ENCODE measurements around the gene ANKRD11. TPM values are rescaled to one million over a fixed set of nuclear protein-coding genes. Genes with fewer than 3 reads are reported as not detected.

The ANKRD11 gene
- total and polyA plus RNA-seq, 3 experiments from 2014 or later, result 39.8 to 150 (median 130) TPM

DNA sequence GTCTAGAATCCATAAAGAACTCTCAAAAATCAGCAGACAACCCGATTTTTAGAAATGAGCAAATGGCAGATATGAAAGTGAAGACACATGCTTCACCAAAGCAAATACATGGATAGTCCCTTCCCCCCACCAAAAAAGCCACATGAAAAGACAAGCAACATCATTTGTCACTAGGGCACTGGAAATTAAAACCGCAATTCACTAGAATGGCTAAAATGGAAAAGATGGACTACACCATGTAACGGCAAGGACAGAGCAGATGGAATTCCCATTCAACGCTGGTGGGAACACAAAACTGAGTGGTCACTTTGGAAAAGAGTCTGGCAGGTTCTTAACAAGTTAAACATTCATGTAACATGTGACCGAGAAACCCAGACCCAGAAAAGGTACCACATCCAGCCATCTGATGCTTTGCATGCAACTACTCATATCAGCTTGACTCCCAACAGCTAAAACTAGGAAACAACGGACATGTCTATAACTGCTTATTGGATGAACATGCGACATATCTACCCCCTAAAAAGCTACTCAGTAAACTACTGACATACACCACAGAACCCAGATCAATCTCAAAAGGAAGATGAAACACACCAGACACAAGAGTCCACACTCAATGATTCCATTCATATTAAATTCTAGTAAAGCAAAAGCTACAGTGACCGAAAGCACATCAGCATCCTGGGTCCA, 140.3 kb downstream of the ANKRD11 start:
- H3K9me3 ChIP-seq (ENCODE audit: low read length), result no peaks in the 10 kb centered on the region
- H3K4me3 Mint-ChIP-seq, result peak overlapping the region in 6 of 7 donors; percentile 3 to 42 (median 18)
- no peak overlapping the region for H3K27ac ChIP-seq (ENCODE audit: low read depth, low read length)
- ChIA-PET CTCF (no interaction called here), POLR2A (no interaction called here)
- H3K27me3 Mint-ChIP-seq, result no peaks in the 10 kb centered on the region
- H3K9me3 Mint-ChIP-seq, result no peaks in the 10 kb centered on the region
- peaks cover 59% of the 10 kb centered on the region for H3K4me1 ChIP-seq (ENCODE audit: insufficient read depth, low read length)
- no peaks in the 10 kb centered on the region for H3K36me3 ChIP-seq (ENCODE audit: insufficient read depth, low read length)
- H3K4me3 ChIP-seq (ENCODE audit: low read length), result no peak overlapping the region
- H3K27ac Mint-ChIP-seq, result peak overlapping the region; percentile 13 to 96 (median 68)
- DNase-seq, result peak in 1 of 5 donors; percentile 9
- no peaks in the 10 kb centered on the region for H3K27me3 ChIP-seq (ENCODE audit: insufficient read depth, low read length, poor library complexity, severe bottlenecking)
- H3K4me1 Mint-ChIP-seq, result peaks cover 80 to 94% (median 94%) of the 10 kb centered on the region in 3 donors
- H3K36me3 Mint-ChIP-seq, result peaks cover 0 to 40% (median 5%) of the 10 kb centered on the region in 3 donors

DNA sequence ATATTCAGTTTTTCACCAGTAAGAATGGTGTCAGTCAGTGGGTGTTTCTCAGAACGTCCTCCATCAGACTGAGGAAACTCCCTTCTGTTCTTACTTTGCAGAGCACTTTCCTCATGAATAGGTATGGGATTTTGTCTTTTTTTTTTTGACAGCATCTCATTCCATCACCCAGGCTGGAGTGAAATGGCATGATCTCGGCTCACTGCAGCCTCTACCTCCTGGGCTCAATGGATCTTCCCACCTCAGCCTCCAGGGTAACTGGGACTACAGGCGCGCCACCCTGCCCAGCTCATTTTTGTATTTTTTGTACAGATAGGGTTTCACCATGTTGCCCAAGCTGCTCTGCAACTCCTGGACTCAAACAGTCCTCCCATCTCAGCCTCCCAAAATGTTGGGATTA, 142.6 kb downstream of the ANKRD11 start:
- peaks cover 48% of the 10 kb centered on the region for H3K4me1 ChIP-seq (ENCODE audit: insufficient read depth, low read length)
- peak overlapping the region in 1 of 7 donors; percentile 32 for H3K4me3 Mint-ChIP-seq
- peak overlapping the region in 3 of 8 donors; percentile 3 to 17 (median 4) for H3K27ac Mint-ChIP-seq

DNA sequence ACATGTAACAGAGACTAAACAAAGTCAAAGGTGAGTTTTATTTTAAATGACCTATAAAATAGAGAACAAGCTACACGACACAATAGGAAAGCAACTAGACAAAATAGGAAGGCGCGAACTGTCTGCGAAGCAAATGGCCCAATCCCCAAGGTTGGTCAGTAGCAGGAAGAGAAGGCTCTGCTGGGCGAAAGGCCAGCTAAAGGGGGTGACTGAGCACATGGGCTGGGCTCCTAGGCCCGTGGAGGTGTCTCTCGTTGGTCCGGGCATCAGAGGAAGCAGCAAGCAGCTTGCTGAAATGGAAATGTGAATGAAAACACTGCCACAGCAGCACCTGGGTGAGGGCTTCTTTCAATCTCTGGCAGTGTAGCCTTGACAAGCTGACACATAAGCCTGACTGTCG, 143.5 kb downstream of the ANKRD11 start:
- Histone ChIP-seq H3K4me3 (ENCODE audit: low read length) (no peak overlapping the region), H3K9me3 (ENCODE audit: low read length) (no peaks in the 10 kb centered on the region), H3K27me3 (ENCODE audit: insufficient read depth, low read length, poor library complexity, severe bottlenecking) (no peaks in the 10 kb centered on the region), H3K36me3 (ENCODE audit: insufficient read depth, low read length) (no peaks in the 10 kb centered on the region), H3K27ac (ENCODE audit: low read depth, low read length) (no peak overlapping the region), H3K4me1 (ENCODE audit: insufficient read depth, low read length) (peaks cover 44% of the 10 kb centered on the region)
- Mint-ChIP-seq H3K4me1 (peaks cover 78 to 96% (median 94%) of the 10 kb centered on the region in 3 donors), H3K27me3 (no peaks in the 10 kb centered on the region), H3K4me3 (no peak overlapping the region), H3K27ac (peak overlapping the region in 4 of 8 donors; percentile 63 to 80 (median 80)), H3K36me3 (peaks cover 0 to 39% (median 5%) of the 10 kb centered on the region in 3 donors), H3K9me3 (no peaks in the 10 kb centered on the region)
- peak in 1 of 5 donors; percentile 7 for DNase-seq
- ChIA-PET POLR2A (no interaction called here), CTCF (interaction anchor here (1.1 kb wide), 1 partner anchor 62 kb away, joined by 3 read pairs; no protein-coding TSS in a partner anchor)

More for the DNA sequence above, 142.6 kb downstream of the ANKRD11 start:
- POLR2A ChIA-PET, result no interaction called here
- no peak overlapping the region for H3K4me3 ChIP-seq (ENCODE audit: low read length)
- no peak for DNase-seq
- H3K9me3 Mint-ChIP-seq, result no peaks in the 10 kb centered on the region
- H3K27me3 Mint-ChIP-seq, result no peaks in the 10 kb centered on the region
- no peaks in the 10 kb centered on the region for H3K9me3 ChIP-seq (ENCODE audit: low read length)
- H3K36me3 Mint-ChIP-seq, result peaks cover 0 to 43% (median 5%) of the 10 kb centered on the region in 3 donors
- CTCF ChIA-PET, result no interaction called here
- no peak overlapping the region for H3K27ac ChIP-seq (ENCODE audit: low read depth, low read length)
- no peaks in the 10 kb centered on the region for H3K36me3 ChIP-seq (ENCODE audit: insufficient read depth, low read length)
- H3K27me3 ChIP-seq (ENCODE audit: insufficient read depth, low read length, poor library complexity, severe bottlenecking), result no peaks in the 10 kb centered on the region
- peaks cover 80 to 97% (median 95%) of the 10 kb centered on the region in 3 donors for H3K4me1 Mint-ChIP-seq

DNA sequence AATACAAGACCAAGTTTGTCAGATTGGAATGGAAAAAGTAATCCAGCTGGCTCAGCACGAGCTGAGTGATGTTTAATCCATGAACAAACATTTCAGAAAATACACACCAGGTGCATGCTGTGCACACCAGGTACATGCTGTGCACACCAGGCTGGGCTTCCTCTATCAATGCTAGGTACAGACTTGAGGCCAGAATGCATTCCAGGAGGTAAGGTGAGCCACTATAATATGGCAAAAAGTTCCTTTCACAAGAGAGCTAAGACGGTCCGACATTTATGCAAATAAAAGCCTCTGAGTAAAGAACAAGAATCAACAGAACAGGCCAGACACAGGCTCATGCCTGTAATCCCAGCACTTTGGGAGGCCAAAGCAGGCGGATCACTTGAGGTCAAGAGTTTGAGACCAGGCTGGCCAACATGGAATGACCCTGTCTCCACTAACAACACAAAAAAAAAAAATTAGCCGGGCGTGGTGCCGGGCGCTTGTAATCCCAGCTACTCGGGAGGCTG, 144.7 kb downstream of the ANKRD11 start:
- Histone ChIP-seq H3K27ac (ENCODE audit: low read depth, low read length) (no peak overlapping the region), H3K4me3 (ENCODE audit: low read length) (no peak overlapping the region), H3K4me1 (ENCODE audit: insufficient read depth, low read length) (peaks cover 44% of the 10 kb centered on the region), H3K9me3 (ENCODE audit: low read length) (no peaks in the 10 kb centered on the region), H3K36me3 (ENCODE audit: insufficient read depth, low read length) (no peaks in the 10 kb centered on the region), H3K27me3 (ENCODE audit: insufficient read depth, low read length, poor library complexity, severe bottlenecking) (no peaks in the 10 kb centered on the region)
- Mint-ChIP-seq H3K9me3 (no peaks in the 10 kb centered on the region), H3K36me3 (peaks cover 0 to 28% (median 5%) of the 10 kb centered on the region in 3 donors), H3K27me3 (no peaks in the 10 kb centered on the region), H3K4me1 (peaks cover 75 to 96% (median 94%) of the 10 kb centered on the region in 3 donors), H3K4me3 (no peak overlapping the region), H3K27ac (peak overlapping the region in 2 of 8 donors; percentile 2 to 24)
- no peak for DNase-seq
- CTCF ChIA-PET, result interaction anchor here (1.1 kb wide), 1 partner anchor 64 kb away, joined by 3 read pairs; no protein-coding TSS in a partner anchor
- POLR2A ChIA-PET, result no interaction called here

DNA sequence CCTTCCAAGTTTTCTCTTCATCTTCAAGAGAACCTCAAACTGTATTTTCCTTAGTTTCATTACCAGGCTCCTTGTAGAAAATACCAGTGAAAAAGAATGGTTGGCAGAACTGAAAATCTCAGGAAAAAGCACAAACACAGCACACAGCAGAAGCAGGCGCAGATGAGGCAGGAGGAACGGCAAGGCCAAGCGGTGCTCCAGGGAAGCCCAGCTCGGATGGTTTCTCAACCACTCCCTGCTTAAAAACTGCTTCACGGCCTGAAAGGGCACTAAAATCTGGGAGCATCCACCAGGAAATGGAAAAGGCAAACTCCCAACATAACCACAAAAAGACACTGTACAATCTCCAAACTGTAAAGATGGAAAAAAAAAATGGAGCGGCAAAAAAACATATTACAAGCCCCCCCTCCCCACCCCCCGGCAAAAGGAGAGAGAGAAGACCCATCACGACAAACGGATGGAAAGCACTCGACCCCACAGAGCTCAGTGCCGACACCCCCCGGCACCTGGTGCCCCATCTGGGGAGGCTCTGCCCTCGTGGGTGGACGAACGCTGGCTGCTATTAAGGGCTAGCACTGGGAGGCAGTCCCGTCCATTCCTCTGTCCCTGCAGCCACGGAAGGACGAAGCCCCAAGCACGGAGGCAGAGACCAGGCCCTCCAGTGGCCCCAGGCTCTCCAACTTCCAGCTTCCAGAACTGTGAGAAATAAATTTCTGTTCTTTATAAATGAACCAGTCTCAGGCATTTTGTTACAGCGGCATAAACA, 145.3 kb downstream of the ANKRD11 start:
- peak overlapping the region in 2 of 8 donors; percentile 5 to 24 for H3K27ac Mint-ChIP-seq
- DNase-seq, result peak in 1 of 5 donors; percentile 15
- POLR2A ChIA-PET, result no interaction called here
- CTCF ChIA-PET, result no interaction called here
- no peaks in the 10 kb centered on the region for H3K27me3 Mint-ChIP-seq
- peaks cover 0 to 25% (median 2%) of the 10 kb centered on the region in 3 donors for H3K36me3 Mint-ChIP-seq
- no peaks in the 10 kb centered on the region for H3K9me3 ChIP-seq (ENCODE audit: low read length)
- no peaks in the 10 kb centered on the region for H3K9me3 Mint-ChIP-seq
- H3K4me3 ChIP-seq (ENCODE audit: low read length), result no peak overlapping the region
- peaks cover 39% of the 10 kb centered on the region for H3K4me1 ChIP-seq (ENCODE audit: insufficient read depth, low read length)
- H3K4me1 Mint-ChIP-seq, result peaks cover 74 to 96% (median 94%) of the 10 kb centered on the region in 3 donors
- H3K4me3 Mint-ChIP-seq, result peak overlapping the region in 1 of 7 donors; percentile 31
- no peak overlapping the region for H3K27ac ChIP-seq (ENCODE audit: low read depth, low read length)
- H3K36me3 ChIP-seq (ENCODE audit: insufficient read depth, low read length), result no peaks in the 10 kb centered on the region
- H3K27me3 ChIP-seq (ENCODE audit: insufficient read depth, low read length, poor library complexity, severe bottlenecking), result no peaks in the 10 kb centered on the region

DNA sequence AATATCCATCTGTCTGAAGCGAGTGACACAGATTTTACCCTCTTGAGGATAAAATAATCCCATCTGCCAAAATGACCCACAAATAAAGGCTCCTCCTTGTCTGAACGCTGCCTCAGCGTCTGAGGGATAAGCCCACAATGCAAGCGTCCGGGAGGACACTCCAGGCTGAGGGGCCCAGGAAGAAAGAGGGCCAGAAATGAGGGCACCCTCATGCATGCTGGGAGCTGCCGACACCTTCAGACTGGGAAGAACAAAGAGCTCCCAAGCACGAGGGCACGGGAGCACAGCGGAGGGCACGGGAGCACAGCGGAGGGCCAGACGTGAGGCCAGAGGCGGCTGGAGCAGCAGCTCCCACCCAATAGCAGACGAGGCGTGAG, 145.9 kb downstream of the ANKRD11 start:
- Mint-ChIP-seq H3K27me3 (no peaks in the 10 kb centered on the region), H3K36me3 (peaks cover 0 to 28% (median 2%) of the 10 kb centered on the region in 3 donors), H3K4me1 (peaks cover 72 to 95% (median 93%) of the 10 kb centered on the region in 3 donors), H3K4me3 (no peak overlapping the region), H3K27ac (peak overlapping the region in 3 of 8 donors; percentile 5 to 73 (median 24)), H3K9me3 (no peaks in the 10 kb centered on the region)
- no peaks in the 10 kb centered on the region for H3K27me3 ChIP-seq (ENCODE audit: insufficient read depth, low read length, poor library complexity, severe bottlenecking)
- H3K4me3 ChIP-seq (ENCODE audit: low read length), result no peak overlapping the region
- DNase-seq, result no peak
- H3K9me3 ChIP-seq (ENCODE audit: low read length), result no peaks in the 10 kb centered on the region
- H3K36me3 ChIP-seq (ENCODE audit: insufficient read depth, low read length), result no peaks in the 10 kb centered on the region
- peaks cover 33% of the 10 kb centered on the region for H3K4me1 ChIP-seq (ENCODE audit: insufficient read depth, low read length)
- H3K27ac ChIP-seq (ENCODE audit: low read depth, low read length), result no peak overlapping the region
- CTCF ChIA-PET, result no interaction called here
- POLR2A ChIA-PET, result no interaction called here

DNA sequence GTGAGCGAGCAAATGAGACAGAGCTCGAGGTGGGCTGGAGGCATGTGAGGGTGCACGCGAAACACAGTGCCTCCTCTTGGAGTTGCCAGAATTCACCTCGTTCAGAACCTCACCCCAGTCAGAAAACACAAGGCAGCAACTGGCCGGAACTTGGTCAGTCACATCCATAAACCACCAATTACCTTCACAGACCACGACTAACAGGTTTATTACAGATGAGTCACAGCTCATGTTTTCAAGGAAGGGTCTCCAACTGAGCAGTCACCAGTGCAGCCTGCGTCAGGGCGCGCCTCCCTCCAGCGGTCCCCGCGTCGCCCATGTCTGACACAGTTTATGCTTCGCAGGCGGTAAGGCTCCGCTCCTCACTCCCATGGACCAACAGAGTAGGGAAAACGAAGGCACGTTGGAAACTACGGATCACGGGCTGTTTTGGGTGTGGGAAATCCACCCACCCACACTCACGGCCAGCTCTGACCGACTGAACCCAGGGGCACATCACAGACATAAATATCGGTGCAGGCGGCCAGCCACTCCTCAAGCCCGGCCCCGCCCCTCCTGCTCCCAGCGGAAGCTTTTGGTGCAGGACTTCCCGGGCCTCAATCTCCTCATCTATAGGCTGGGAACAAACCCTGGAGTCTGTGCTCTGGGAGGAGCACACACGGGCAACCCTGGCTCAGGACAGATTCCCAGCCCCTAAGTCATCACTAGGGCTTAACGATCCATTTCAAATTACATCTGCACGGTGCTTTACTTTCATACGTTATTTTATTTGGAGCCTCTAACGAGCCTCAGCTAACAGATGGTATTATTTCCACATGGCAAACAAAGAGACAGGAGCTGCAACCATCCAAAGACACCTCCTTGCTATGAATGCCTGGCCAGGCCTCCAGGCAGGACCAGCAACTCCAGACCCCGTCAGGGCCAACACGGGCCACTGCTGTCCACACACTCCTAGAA, 146.6 kb downstream of the ANKRD11 start:
- peaks cover 0 to 32% (median 2%) of the 10 kb centered on the region in 3 donors for H3K36me3 Mint-ChIP-seq
- peak overlapping the region in 4 of 8 donors; percentile 21 to 80 (median 41) for H3K27ac Mint-ChIP-seq
- Histone ChIP-seq H3K9me3 (ENCODE audit: low read length) (no peaks in the 10 kb centered on the region), H3K4me3 (ENCODE audit: low read length) (no peak overlapping the region), H3K4me1 (ENCODE audit: insufficient read depth, low read length) (peaks cover 34% of the 10 kb centered on the region), H3K36me3 (ENCODE audit: insufficient read depth, low read length) (no peaks in the 10 kb centered on the region), H3K27ac (ENCODE audit: low read depth, low read length) (no peak overlapping the region), H3K27me3 (ENCODE audit: insufficient read depth, low read length, poor library complexity, severe bottlenecking) (no peaks in the 10 kb centered on the region)
- peak overlapping the region in 1 of 7 donors; percentile 6 for H3K4me3 Mint-ChIP-seq
- peaks cover 72 to 94% (median 92%) of the 10 kb centered on the region in 3 donors for H3K4me1 Mint-ChIP-seq
- H3K9me3 Mint-ChIP-seq, result no peaks in the 10 kb centered on the region
- CTCF ChIA-PET, result interaction anchor here (1.0 to 1.9 kb wide), 2 partner anchors 11 to 145 kb away, joined by 4 read pairs; no protein-coding TSS in a partner anchor
- DNase-seq, result peak in 1 of 5 donors; percentile 39
- no peaks in the 10 kb centered on the region for H3K27me3 Mint-ChIP-seq
- POLR2A ChIA-PET, result interaction anchor here (1.0 kb wide), 1 partner anchor 28 kb away, joined by 3 read pairs; no protein-coding TSS in a partner anchor
